Fibroblast of skin of right quadriceps (primary cell): ENCODE data around the gene EXOC4.

Source experiments
- DNase-seq: peaks from one replicate; pipeline ENCODE4 v3.0.0-alpha.2; 2013

Gene EXOC4

GRCh38 chr7:133504825-133505224 lies 251.9 kb downstream of the EXOC4 start:
- DNase-seq, result peak; percentile 5

DNA sequence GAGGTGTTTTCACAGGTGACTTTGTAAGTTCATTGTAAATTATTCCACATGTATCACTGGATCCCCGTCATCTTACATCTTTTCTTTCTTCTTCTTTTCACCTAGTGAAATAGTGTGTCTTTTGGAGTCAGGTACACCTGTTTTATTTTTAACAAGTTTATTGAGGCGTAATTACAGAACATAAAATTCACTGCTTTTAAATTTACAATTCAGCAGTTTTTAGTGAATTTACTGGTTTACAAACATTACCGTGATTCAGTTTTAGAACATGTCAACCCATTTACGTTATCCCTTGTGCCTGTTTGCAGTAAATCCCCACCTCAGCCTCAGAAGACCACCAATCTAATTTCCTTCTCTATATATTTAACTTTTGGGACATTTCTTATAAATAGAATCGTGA lies 256.9 kb downstream of the EXOC4 start:
- DNase-seq, result no peak

DNA sequence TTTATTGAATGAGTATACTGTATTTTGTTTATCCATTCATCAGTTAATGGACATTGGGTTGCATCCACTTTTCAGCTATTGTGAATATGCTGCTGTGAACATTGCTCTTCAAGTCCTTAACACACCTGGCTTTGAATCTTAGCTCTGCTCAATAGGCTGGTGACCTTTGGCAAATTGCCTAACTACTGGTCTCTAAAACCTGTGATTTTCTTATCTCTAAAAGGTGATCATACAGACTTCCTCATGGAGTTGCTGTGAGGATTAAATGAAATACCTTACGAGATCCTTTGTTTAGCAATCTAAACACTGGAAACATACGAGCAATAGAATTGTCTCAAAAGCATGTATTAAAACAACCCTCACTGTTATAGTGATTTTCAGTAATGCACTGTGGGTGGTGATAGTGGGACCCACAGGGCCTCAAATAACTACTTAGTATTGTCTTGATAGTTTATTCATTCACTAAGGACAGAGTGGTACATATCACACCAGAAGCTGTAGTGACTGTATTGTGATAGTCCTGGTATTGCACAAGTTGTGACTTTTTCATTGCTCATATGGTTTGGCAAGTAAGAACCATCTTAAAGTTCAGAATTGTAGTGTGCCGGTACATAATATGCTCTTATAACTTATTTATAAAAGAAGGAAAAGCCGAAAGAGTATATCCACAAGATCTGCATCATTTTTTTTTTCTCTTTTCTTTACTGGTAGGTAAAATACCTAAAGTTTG lies 257.6 kb downstream of the EXOC4 start:
- DNase-seq, result no peak

DNA sequence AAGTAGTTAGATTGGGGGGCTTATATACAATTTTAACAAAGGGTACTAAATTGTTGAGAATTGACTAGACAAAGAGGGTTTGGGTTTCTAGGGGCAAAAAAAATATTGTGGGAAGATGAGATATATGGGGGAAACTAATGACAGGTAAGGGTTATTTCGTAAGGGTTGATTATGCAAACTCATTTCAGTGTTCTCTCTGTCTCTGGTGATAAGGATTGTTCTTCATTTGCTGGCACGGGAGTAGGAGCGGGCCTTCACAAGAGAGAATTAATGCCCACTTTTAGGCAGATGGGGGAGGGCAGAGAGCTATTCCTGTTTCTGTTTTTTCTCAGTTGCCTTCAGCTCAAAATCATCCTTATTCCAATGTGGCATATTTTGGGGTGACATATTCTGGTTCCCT lies 258.4 kb downstream of the EXOC4 start:
- no peak for DNase-seq

GRCh38 chr7:133511708-133512107 lies 258.8 kb downstream of the EXOC4 start:
- DNase-seq, result no peak

- peak; percentile 65 for DNase-seq
Measured at GRCh38 chr7:133512560-133512959, 259.7 kb downstream of the EXOC4 start.

- DNase-seq, result peak; percentile 38
Measured at GRCh38 chr7:133513608-133514007, 260.7 kb downstream of the EXOC4 start.

DNA sequence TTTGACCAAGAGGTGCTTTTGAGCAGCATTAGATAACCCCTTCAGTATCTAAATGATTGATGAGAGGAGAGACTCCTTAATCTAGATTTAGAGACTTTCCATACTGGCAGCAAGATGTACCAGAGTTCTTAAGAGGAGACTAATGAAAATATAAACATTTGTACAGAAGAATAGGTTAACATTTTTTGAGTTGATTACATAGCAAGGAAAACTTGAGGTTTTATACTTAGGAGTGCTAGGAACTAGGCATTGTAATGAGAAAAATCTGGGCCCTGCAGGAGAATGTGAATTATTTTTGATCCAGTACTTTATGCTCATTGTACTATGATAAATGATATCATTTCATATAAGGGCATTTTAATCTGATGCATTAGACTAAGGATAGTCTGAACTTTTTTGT lies 261.7 kb downstream of the EXOC4 start:
- no peak for DNase-seq

GRCh38 chr7:133517766-133518165 lies 264.9 kb downstream of the EXOC4 start:
- DNase-seq, result no peak

- no peak for DNase-seq
Measured at GRCh38 chr7:133518718-133519117, 265.8 kb downstream of the EXOC4 start.

DNA sequence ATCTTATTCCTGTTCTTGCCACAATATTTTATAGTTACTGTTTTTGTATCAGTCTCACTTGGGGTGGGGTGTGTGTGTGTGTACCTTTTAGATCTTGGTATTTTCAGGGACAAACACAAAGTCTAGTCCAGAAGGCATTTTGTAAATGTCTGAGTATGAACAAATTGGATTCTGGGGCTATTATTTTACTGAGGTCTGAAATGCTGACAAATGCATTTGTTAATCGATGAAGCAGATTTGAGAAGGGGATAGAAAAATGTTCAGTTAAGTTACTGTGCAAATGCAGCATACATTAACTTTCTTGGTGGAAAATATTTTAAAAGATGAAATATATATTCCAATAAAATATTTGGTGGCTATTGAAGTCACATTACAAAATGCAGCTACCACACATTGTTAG lies 267.4 kb downstream of the EXOC4 start:
- DNase-seq, result no peak

DNA sequence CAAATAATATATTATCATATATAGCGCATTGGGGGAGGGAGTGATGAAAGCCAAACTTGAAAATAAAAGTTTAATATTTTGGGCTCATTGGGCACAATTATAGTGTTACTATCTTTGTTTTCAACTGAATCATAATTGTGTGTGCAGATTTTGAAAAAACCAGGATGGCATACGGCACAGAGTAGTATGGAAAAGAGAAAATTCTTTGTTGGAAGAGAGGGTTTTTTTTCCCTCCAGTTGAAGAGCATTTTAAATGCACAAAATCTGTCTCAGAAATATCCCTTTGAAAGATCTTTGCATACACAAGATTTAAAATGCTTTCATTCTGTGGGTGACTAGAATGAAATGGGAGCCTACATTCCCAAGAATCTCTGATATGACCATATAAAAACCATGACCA lies 269.6 kb downstream of the EXOC4 start:
- DNase-seq, result no peak

DNA sequence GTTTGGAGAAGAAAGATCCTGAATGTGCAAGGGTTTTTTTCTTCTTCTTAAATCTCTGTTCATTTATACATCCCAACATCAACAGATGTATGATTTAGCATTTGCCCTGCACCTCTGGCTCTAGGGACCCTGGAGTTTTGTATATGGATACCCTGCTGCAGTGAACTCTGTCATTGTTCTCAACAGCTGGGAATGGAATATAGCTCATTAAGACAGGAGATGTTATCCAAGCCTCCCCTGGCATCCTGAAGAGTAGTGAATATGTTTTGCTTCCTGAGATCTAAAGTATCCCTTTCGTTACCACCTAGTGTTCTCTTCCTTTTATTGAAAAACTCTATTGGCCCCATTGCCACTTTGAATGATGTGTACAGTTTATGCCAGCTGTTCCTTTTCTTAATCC lies 275.9 kb downstream of the EXOC4 start:
- DNase-seq, result no peak

- DNase-seq, result no peak
Measured at GRCh38 chr7:133529861-133530260, 277.0 kb downstream of the EXOC4 start.

DNA sequence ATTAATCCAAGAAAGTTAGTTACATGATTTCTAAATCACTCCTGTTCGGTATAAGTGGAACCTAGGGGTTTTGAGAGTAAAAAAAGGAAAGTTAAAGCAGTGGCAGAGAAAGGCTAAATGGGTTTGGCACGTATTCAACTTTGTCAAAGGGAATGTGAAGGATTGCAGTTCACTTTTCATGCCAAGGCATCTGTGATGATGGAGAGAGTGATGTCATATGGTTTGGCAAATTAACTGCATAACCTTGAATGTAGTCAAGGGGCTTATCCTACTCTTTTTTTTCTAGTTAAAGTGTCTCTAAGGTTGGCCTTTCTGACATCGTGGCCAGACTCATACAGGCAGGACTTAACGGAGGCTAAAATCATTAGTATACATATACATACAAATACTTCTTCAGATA lies 277.8 kb downstream of the EXOC4 start:
- DNase-seq, result peak; percentile 86

- no peak for DNase-seq
Measured at GRCh38 chr7:133534816-133535215, 281.9 kb downstream of the EXOC4 start.

- DNase-seq, result no peak
Measured at GRCh38 chr7:133535308-133535707, 282.4 kb downstream of the EXOC4 start.

DNA sequence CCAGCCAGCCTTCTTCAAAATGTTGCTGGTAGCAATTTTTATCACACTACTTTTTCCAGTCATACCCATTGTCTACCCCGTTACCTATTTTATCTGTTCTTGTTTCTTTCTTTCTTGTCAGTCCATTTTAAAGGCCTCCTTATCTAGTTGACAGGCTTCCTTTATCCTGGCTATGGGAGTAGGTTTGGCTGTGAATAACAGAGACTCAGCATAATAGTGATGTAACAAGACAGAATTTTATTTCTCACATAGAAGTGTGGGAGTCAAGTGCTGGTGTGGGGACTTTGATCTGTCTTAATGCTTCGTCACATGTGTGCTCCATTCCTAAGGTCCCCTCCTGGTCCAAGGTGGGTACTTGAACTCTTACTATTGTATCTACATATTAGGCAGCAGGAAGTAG lies 283.6 kb downstream of the EXOC4 start:
- DNase-seq, result no peak

- no peak for DNase-seq
Measured at GRCh38 chr7:133539016-133539415, 286.1 kb downstream of the EXOC4 start.

DNA sequence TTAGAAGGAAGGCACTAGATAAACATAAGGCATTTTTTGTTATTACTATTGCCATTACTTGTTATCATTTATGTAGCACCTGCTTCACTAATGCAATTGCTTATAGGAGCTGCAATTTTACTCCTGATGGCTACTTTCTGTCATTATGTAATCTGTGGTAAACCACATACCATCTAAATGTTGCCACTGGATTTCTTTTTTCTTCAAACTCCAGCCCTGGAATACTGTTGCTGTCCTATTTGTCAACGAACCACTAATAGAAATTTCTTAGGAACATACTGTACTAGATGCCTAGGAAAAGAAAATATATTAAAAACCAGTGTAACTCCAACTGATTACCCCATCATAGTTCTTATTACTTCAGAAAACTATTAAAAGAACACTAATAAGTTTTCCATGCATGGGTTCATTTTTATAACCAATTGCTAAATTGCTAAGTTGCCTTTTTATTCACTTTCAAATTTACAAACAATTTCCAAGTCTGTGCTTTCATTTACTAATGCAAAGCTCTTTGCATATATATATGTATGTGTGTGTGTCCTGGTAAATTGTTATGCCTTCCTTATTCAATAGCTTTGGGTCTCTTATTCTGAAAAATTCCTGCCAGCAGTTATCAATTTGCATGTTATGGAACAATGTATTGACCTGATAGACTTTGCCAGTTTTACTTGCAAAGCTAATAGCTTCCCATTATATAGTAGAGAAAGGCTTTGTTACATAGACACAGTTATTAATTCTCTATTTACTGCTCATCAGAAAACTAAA lies 287.4 kb downstream of the EXOC4 start:
- DNase-seq, result no peak

GRCh38 chr7:133542209-133542780 lies 289.4 kb downstream of the EXOC4 start:
- no peak for DNase-seq

GRCh38 chr7:133543657-133544056 lies 290.8 kb downstream of the EXOC4 start:
- no peak for DNase-seq

DNA sequence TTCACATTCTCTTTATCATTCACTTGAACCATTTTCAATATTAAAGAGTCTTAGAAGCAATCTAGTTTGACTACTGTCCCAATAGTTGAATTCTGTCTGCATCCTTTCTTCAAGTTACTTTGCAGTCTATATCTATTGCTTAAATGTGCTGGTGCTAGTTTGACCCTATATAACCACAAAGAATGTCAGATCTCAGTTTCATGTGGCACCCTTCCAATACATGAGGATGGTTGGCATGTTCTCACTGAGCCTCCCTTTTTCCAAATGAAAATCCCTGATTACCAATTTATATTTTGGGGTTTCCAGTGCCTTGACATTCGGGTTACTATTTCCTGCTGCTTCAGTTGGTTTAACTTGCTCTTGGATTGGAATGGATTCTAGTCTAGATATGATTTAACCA lies 292.7 kb downstream of the EXOC4 start:
- DNase-seq, result peak; percentile 60

- no peak for DNase-seq
Measured at GRCh38 chr7:133547981-133548380, 295.1 kb downstream of the EXOC4 start.
